Stimulated activated CD4-positive, alpha-beta T cell treated with anti-CD3 and anti-CD28 coated beads, Interleukin-15, amount 100 ng/mL, for 48 hours (primary cell): ENCODE results near the gene LDB2.

Experiments used
- DNase-seq, 2 donors: peaks; one replicate each; pipeline ENCODE4 v3.0.0-alpha.2; 2020; ENCODE audit warnings: low read depth in 2 of 2

Gene LDB2

DNA sequence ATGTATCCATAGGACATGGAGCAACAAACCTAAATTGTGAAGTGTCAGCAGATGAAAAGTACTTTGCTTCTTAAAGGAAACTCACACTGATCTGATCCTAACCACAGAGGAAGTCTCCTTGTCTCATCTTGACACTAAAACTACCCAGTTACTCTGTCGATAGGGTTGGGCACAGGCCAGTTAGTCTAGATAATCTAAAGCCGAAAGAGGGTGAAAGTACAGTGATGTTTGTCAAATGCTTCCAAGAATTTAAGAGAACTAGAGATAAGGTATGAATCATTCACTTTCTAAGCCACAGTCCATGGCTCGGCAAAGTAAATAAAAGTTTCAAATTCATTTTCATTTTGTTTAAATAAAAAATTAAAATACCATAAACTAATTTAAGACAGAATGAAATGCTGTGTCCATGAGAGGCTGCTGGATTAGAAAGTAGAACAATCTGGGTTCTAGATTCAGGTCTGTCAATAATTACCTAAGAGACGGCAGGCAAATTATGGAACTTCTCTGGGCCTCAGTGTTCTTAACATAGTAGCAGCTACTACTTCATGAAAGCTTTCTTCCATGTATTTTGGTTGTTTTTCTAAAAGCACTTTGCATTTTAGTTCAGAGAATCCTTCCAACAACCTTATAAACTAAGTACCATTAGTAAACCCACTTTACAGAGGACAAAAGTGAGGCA is 176.7 kb downstream of the LDB2 start:
- DNase-seq, result no peak

DNA sequence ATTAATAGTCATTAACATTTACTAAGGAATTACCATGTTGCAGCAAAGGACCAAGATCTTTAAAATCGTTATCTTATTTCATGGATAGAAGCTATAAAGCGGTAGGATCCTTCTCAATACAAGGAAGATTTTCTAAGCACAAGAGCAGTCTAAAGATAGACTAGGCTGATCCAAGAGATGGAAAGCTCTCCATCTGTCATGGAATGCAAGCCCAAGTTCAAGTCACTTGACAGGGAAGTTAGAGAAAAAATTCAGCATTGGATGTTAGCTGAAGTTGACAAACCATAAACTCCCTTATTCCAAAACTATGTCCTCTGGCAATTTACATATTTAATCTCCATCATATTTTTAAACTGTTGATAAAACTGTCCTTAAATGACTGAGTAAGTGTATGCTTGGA is 177.7 kb downstream of the LDB2 start:
- DNase-seq, result no peak

DNA sequence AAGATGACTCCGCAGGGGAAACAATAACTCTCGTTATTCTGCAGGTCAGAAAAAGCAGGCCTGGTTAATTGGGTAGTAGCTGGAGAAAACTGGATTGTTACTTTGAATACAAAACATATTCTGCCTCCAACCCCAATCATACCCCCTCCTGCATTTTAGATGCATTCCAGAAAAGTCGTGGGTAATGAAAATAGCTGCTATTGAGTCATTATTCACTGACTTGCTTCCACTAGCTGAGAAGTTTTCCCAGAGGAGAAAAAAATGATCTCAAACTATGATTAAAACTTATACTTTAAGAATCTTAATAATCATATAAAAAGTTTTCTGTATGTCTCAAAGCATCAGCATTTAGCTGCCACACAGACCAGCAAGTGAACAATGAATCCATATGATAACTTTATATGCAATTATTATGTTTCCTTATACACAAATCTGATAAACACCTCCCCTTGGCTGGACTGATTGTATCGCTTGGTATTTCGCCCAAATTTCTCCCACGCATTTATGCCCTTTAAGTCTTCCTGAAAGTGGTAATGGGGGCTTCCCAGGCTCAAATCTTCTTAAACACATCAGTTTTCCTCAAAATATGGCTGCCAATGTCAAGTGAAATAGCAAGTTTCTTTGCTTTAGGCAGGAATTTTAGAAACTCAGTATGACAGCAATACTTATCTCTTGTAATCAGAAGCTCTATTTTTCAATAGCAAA is 181.0 kb downstream of the LDB2 start:
- DNase-seq, result no peak

DNA sequence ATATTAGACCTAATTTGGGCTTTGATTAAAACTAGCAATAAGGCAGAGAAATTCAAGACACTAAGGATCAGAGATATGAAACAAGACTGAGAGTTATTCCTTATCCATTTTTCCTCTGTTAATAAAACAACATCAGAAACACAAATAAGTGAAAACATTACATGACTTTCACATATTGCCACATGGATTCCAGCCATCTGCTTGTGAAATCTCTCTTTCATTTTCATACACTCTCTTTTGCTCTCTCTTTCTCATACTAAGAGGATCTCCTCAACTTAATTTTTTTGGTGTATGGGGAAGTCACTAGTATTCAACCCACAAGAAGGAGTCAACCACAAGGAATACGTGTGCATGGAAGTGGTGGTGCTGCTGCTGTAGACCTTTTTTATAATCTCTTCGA is 183.0 kb downstream of the LDB2 start:
- DNase-seq, result no peak

DNA sequence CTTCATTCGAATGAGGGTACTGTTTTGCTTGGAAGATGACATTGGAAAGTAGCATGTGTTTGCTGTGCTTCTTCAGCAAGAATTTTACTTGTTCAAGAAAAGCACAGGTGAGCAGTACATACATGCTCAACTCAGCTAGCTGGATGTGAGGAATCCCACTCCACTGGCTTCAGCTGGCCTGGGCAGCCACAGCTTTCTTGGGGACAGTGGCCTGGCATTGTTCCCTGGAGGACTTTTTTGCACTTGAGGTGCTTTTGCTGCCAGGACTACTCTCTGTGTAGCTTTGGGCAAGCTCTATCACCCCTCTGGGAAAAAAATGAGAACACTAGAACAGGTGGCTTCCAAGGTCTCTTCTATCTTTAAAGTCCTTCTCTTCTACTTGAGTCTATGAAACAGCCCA is 184.3 kb downstream of the LDB2 start:
- no peak for DNase-seq

DNA sequence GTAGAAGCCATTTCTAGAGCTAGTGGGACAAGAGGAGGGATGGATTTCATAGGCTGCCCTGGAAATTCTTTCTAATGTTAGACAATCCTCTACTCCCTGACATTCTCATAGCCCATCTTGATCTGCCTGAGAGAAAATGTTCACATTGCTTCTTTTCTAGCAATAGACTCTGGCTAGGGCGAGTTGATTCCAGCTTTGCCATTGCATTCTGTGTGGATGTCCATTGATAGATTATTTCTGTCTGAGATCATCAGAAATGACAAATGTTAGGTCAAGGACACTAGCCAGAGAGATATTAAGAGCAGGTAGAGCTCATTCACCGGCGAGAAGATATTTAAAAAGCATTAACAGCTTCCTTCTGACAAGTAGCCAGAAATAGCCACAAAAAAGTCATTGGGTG is 184.7 kb downstream of the LDB2 start:
- no peak for DNase-seq

DNA sequence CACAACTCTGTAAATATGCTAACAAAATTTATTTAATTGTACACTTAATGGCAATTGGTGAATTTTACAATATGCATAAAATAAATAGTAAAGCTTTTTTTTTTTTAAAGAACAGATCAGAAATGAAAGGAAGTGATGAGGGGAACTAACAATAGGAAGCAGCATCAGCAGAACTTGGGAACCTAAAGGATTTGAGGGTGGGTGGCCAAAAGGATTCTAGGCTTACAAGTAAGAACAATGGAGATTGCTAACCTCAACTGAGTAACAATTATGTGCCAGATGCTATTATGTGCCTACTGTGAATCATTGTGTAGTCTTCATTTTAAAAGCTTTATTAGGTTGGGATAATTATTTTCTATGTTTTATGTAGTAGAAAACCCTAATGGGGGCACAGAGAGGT is 185.2 kb downstream of the LDB2 start:
- DNase-seq, result no peak

DNA sequence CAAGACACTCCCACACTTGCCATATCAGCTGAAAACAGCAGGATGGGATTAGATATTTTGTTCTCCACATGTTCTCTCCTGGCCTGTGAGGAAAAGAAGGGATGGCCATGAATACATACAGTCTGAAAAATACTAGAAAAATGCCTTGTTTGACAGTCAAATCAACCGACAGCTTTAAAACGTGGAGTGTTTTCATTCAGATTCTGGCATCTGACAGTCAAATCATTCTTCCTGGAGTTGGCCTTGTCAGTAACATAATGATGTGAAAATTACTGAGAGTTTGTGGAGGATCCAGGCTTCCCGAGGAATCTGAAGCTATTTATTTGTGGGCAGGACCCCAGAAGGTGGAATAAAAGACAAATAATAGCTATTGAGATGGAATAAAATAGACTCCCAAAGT is 188.2 kb downstream of the LDB2 start:
- no peak for DNase-seq

DNA sequence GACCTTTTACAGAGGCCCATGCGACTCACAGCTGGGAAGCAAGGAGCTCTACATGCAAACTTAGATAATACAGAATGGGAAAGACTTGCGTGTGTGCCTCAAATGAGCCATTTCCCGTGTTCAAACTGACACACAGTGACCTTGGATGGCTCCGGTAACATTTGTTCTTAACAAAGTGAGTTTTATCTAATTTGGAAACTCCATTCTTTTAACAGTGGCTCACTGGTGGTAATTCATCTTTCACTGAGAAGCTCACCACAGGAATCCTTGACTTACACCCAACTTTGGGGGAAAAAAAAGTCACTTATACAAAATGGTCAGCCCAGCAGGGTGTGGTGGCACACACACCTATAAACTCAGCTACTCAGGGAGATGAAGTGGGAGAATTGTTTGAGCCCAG is 190.6 kb downstream of the LDB2 start:
- no peak for DNase-seq

DNA sequence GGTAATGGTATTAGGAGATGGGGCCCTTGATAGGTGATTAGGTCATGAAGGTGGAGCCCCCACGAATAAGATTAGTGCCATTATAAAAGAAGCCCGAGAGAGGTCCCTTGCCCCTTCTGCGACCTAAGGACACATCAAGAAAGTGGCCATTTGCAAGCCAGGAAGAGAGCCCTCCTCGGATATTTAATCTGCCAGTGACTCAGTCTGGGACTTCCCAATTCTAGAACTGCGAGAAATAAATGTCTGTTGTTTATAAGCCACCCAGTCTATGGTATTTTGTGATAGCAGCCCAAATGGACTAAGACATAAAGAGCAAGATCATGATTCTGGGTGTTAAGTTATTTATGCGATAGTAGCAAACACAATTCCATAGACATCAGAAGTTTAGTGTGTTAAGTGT is 192.2 kb downstream of the LDB2 start:
- DNase-seq, result no peak

DNA sequence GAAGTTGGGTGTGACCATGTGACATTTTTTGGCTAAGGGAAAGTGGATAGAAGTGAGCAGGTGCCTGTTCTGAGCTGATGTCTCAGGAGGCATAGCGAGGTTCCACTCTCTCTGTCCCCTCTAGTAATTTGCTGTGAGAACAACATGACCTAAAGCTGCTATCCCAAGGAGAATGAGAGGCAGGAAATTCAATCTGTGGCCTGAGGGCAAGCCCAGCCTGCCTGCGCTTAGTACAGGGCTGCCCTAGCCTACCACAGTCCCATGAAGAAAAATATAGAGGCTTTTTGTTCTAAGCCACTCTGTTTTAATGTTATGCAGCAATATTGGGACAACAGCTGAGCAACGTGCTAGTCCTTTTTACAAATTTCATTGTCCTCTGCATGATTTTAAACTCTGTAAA is 193.1 kb downstream of the LDB2 start:
- DNase-seq, result no peak

DNA sequence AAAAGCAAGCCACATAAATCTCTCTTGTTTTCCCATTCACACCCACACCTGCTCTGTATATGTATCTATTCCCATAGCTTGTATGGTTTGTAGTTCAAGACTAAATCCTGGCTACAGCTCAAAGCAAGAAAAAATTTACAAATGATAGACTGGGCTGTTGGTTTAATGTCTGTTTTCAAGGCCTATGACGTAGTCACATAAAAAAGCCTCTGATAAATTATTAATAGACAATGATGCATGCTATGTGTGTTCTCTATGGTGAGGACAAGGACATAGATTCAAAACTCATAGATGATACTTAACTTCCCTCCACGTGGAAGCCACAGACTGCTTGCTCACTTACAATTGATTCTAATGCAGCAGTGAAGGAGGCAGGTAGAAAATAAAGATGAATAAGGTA is 194.0 kb downstream of the LDB2 start:
- DNase-seq, result no peak

DNA sequence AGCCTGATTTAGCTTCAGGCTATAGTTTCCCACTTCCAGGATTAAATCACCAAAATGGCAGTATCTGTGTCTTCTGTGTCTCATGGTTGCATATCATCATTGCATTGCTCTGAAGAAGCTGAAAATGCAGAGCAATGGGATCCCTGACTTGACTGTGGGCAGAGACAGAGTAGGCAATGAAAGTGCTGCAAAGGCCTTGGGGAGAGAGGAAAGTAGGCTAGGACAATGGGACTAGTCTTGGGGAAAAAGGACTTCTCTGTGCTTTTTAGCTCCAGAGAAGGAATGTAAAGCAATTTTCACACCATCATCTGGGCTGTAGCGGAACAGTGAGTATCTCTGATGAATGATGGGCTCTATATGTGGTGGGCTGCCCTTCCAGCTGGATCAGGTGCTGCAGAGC is 202.5 kb downstream of the LDB2 start:
- DNase-seq, result no peak

DNA sequence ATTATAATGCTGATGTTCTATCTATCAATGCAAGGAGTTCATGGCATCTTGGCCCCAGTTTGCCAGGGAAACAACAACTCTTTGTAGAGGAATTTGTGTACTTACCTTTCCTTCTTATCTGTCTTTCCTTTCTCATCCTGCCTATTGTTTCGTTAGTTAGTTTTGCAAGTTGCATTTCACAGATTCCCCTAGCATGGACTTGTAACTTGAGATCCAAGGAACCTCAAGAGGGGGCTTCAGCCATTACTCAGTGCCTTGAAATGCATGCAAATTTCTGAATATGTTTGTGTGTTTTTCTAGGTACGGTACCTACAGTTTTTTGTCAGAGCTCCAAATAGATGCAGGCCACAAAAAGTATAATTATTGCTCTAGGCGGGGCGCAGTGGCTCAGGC is 203.6 kb downstream of the LDB2 start:
- DNase-seq, result no peak

DNA sequence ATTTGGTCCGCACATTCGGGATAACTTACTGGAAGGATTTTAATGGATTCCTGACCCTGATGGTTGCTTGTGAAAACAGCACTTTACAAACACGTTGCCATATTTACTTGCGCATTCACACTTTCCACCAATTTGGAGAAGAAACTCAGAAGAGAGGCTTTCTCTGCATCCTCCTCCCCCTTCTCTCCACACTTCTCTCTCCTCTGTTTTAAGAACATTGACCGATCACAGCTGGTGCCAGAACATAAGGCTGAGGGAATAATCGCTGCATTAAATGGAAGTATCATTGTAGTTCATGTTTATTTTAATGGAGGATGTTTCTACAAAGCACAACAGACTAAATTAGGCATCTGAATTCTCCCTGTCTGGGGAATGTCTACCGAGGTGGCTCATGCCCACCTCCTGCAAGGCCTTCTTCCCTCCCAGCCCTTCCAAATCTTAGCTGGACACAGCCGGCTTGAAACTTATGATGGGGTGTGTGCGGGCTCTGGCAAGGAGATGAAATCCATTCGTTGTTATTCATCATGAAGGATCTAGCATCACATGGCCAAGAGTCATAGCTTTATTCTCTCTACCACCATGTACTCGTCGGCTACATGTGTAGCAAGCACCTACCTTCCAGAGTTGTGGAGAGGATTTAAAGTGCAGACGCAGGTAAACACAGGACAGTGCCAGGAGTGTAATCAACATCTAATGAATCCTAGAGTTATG is 204.1 kb downstream of the LDB2 start:
- no peak for DNase-seq

DNA sequence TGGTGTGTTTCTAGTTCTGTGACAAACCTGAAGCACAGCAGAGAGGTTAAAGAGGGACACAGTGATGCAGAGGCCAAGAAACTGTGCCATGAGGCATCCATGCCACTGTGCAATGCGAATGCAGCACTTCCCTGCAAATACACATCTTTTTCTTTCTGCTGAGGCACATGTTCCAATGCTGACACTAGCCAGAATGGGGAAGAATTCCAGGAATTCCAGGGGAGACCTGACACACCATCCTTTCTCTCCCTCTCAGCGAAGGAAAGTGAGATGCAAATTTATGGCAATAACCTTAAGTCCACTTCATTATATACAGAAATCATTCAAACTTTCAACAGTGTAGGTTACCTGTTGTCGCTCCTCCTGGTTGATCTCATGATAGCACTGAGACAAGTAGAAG is 204.8 kb downstream of the LDB2 start:
- DNase-seq, result no peak

DNA sequence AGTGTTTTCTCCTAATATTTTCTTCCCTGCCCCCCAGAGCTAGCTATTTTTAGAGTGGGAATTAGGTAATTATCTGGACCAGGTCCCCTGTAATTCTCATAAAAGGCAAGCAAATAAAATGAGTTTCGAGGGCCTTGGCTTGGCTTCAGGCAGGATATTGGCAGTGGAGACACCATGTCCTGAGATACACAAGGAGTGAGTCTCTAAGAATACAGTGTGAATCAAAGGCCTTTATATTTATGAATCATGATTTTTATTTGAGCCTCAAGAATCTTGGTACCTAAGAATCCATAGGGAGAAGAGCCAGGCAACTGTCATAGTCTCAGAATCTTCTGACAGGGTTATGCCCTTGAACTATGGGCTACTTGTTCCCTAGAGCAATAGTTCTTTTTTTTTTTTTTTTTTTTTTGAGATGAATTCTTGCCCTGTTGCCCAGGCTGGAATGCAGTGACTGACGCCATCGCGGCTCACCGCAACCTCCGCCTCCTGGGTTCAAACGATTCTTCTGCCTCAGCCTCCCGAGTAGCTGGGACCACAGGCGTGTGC is 205.4 kb downstream of the LDB2 start:
- DNase-seq, result no peak

DNA sequence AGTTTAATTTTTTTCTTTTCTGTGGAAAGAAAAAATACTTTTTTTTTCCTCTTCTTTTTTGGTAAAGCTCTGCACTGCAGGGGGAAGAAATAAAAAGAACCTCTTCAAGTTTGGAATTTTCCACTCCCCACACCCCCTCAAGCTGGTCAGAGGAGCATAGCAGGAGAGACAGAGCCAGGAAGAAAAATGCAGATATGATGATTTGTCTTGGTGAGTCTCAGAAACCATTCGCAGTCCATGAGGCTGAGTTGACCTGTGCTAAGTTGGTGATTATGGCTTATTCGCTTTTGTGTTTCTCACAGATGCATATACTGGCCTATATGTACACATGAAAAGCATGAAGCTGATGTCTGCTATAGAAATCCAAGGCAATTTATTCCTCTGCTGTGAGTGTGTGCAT is 205.9 kb downstream of the LDB2 start:
- no peak for DNase-seq

DNA sequence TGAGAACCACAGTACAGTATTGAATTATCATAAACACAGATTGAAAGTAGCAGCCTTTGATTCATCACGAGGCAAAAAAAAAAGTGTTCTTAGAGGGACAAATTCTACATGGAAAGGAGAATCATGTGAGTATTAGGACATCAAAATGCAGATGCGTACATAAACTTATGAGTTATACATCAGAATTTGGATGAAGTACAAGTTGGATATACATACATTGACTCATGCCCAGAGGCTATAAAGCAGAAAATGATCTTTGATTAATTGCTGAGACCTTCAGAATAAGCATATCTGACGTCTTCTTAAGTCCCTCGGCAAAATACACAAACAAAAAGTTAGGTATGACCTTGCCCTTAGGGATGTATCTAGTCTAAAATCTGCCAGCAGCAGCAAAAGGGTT is 206.4 kb downstream of the LDB2 start:
- DNase-seq, result no peak

DNA sequence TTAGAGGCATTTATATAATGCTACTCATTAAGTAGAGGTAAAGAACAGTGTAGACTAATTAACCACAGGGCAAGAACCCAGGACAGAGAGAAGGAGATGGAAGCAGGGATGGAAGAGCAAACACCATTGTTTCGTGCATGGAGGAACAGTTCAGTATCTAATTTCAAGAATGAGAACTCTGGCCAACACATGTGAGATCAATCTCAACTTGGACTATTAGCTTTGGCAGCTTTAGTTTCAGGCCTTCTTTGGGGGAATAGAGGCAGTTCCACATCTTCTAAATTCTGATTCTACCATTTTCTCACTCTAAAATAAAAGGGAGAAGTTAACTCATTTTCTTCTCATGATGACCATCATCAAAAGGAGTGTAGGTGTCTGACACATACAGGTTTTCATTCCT is 207.0 kb downstream of the LDB2 start:
- no peak for DNase-seq

DNA sequence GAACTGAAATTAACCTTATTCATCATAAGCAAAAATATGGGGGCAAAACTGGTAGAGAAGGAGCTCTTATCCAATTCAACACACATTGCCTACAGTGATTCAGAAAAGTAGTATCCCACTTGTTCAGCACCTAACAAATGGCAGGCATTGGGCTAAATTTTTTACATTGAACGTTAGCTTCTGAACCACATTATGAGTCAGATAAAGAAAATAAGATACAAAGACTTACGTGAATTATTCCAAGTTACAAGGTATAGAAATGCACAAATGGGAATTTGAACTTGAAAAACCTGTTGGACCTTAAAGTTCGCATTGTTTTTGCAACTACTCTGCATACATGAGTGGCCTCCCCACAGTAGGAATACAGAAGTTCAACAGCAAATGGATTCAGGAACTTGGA is 210.6 kb downstream of the LDB2 start:
- no peak for DNase-seq

DNA sequence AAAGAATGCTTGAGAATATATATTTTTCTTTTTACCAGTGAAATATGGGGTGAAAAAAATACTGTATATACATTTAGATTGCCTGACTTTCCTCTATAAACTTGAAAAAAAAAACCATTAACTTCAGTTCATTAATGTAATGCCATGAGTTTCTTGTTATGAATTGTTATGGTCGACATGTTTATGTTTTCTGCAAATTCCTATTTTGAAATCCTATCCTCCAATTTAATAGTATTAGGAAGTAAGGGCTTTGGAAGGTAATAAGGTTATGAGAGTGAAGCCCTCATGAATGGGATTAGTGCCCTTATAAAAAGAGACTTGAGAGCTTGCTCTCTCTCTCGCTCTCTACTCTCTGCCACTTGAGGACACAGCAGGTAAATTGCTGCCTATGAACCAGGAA is 211.4 kb downstream of the LDB2 start:
- no peak for DNase-seq

DNA sequence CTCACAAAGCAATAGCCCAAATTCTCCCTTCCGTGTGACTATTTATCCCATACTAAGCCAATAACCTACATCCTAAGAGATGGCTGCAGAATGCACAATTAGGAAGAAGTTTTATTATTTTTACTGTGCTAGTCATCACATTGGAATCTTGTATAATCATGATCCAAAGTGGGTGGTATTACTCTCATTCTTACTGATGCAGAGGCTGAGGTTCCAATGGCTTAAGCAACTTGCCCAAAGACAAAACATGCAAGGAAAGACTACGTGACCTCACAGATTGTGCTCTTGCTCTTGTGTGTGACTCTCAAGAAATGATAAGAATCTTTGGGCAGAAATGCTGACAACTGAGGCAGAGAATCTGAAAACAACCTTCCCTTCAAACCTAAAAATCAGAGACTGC is 212.2 kb downstream of the LDB2 start:
- DNase-seq, result no peak
